Transverse colon (tissue), 4 donors: Measurements from ENCODE around the gene PPP1R7.

Source experiments
- CTCF ChIP-seq, 5 experiments: fragments of 200-600 bp in 3 of 5; fragments of 450-650 bp in 2 of 5; sonication (generic) in 3 of 5; IDR thresholded peaks; 1 replicate in 2 of 5; 2 replicates in 3 of 5; pipeline ENCODE4 v1.5.1; 2016 to 2017; ENCODE audit warnings: antibody characterized with exemption in 5 of 5, inconsistent platforms in 3 of 5, mild to moderate bottlenecking in 2 of 5, moderate library complexity in 1 of 5
- EP300 ChIP-seq: sonication (generic); formaldehyde crosslinking; IDR thresholded peaks from one replicate; pipeline ENCODE4 v1.6.1; 2017; ENCODE audit warnings: antibody characterized with exemption, low read depth
- POLR2A ChIP-seq: fragments of 450-650 bp; IDR thresholded peaks from one replicate; pipeline ENCODE4 v1.6.1; 2016; ENCODE audit warnings: antibody characterized with exemption, mild to moderate bottlenecking, moderate library complexity
- POLR2AphosphoS5 ChIP-seq, 3 donors: sonication (generic); formaldehyde crosslinking; IDR thresholded peaks; one replicate each; pipeline ENCODE4 v1.6.1; 2016; ENCODE audit warnings: antibody characterized with exemption in 3 of 3

DNA sequence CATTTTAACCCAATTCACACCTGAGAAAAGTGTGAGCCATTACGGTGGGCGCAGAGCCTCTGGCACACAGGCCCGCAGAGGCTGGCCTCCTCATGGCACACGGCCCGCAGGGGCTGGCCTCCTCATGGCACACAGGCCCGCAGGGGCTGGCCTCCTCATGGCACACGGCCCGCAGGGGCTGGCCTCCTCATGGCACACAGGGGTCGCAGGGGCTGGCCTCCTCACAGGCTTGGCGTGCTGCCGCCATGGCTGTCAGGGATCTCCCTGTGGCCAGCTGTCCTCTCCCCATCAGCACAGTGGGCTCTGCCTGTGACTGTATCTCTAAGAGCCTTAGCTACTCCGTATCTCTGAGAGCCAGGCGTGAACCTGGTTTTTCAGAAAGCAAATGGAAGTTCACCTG lies 62.8 kb downstream of the PPP1R7 start:
- TF ChIP-seq POLR2A (no peak), CTCF (IDR thresholded peaks at IDR 0.05) (no peak), EP300 (no peak), POLR2AphosphoS5 (IDR thresholded peaks at IDR 0.05) (no peak)
